GM12878 (cell line): ENCODE measurements around the gene TAS1R2. TPM values are rescaled to one million over a fixed set of nuclear protein-coding genes. Genes with fewer than 3 reads are reported as not detected.

Experiments
- ATAC-seq: fragments of 200-7000 bp; cut with Tn5 transposase; 3 replicates; pipeline ENCODE4 v1.9.1; 2020; ENCODE audit warnings: mild to moderate bottlenecking, moderate library complexity
- BruUV-seq: library from RNA; stranded (reverse); fragments of 400-500 nt; replicated peaks from 2 replicates; lab custom pipeline; 2021; lab: Mats Ljungman, UMichigan
- CTCF ChIA-PET: fragments of 300-600 bp; sonication (Branson Sonifier 250); formaldehyde crosslinking; extraction: SDS; loops from one replicate; lab custom pipeline; 2021; ENCODE audit warnings: inconsistent platforms; lab: Yijun Ruan, JAX
- POLR2A ChIA-PET: fragments of 350-600 bp; formaldehyde crosslinking; extraction: SDS; loops from one replicate; lab custom pipeline; 2021; ENCODE audit warnings: inconsistent platforms; lab: Charles Lee
- RAD21 ChIA-PET: fragments of 300-600 bp; sonication (Branson Sonifier 250); formaldehyde crosslinking; loops from one replicate; lab custom pipeline; 2023; ENCODE audit warnings: antibody characterized with exemption; ENCODE audit not compliant: unreplicated experiment; lab: Charles Lee
- SMC1A ChIA-PET: fragments of 300-600 bp; sonication (Branson Sonifier 250); formaldehyde crosslinking; loops from one replicate; lab custom pipeline; 2023; ENCODE audit not compliant: unreplicated experiment, uncharacterized antibody; lab: Charles Lee
- DNase-seq: peaks from one replicate; pipeline ENCODE4 v3.0.0-alpha.2; 2011; ENCODE audit warnings: low read depth, low spot score
- FAIRE-seq: peaks from 3 replicates; lab custom pipeline; 2011; peaks lifted over from hg19 to GRCh38; lab: Jason Lieb, UNC
- H2AFZ ChIP-seq: 2 replicates; pipeline ENCODE4 v1.6.0; 2011; ENCODE audit warnings: low read depth, low read length, control low read depth; ENCODE audit not compliant: control insufficient read depth
- H3K27ac ChIP-seq: 2 replicates; pipeline ENCODE4 v1.5.1; 2011; ENCODE audit warnings: control low read depth; ENCODE audit not compliant: control insufficient read depth, insufficient read depth
- H3K27me3 ChIP-seq, 2 experiments: replicated peaks in 1 of 2; 2 replicates each; pipeline versions ENCODE4 v1.6.0 to v1.6.1; 2011; ENCODE audit warnings: low read length in 1 of 2; ENCODE audit not compliant: control insufficient read depth in 2 of 2, insufficient read depth in 2 of 2
- H3K36me3 ChIP-seq, 2 experiments: 2 replicates each; pipeline ENCODE4 v1.5.1; 2011; ENCODE audit warnings: low read length in 1 of 2; ENCODE audit not compliant: control insufficient read depth in 2 of 2, insufficient read depth in 2 of 2
- H3K4me1 ChIP-seq: 2 replicates; pipeline ENCODE4 v1.6.1; 2011; ENCODE audit warnings: mild to moderate bottlenecking, low read length, moderate library complexity, mixed read lengths; ENCODE audit not compliant: control insufficient read depth, insufficient read depth
- H3K4me2 ChIP-seq: 2 replicates; pipeline ENCODE4 v1.6.0; 2011; ENCODE audit warnings: control low read depth; ENCODE audit not compliant: control insufficient read depth, insufficient read depth
- H3K4me3 ChIP-seq: fragments of 200-600 bp; sonication (generic); 2 replicates; pipeline ENCODE4 v1.5.1; 2016
- H3K79me2 ChIP-seq: 2 replicates; pipeline ENCODE4 v1.6.0; 2011; ENCODE audit warnings: low read length; ENCODE audit not compliant: control insufficient read depth, insufficient read depth
- H3K9ac ChIP-seq: 2 replicates; pipeline ENCODE4 v1.8.0; 2011; ENCODE audit warnings: low read length, control low read depth, mixed read lengths; ENCODE audit not compliant: control insufficient read depth, insufficient read depth
- H3K9me3 ChIP-seq: replicated peaks from 3 replicates; pipeline ENCODE4 v1.5.1; 2011; ENCODE audit warnings: mild to moderate bottlenecking, low read length; ENCODE audit not compliant: control insufficient read depth, insufficient read depth
- H4K20me1 ChIP-seq: 2 replicates; pipeline ENCODE4 v1.6.0; 2011; ENCODE audit not compliant: control insufficient read depth, insufficient read depth
- BCL3 ChIP-seq: IDR thresholded peaks from 2 replicates; pipeline ENCODE4 v1.6.1; 2011; ENCODE audit warnings: borderline replicate concordance, low read depth, mild to moderate bottlenecking, moderate library complexity, low read length; ENCODE audit not compliant: insufficient read depth, poor library complexity, severe bottlenecking
- BHLHE40 ChIP-seq, 2 experiments: fragments of 450-650 bp in 1 of 2; IDR thresholded peaks; 2 replicates each; pipeline ENCODE4 v1.6.1; 2011 to 2017; ENCODE audit warnings: low read depth in 2 of 2, borderline replicate concordance in 1 of 2, improper control_type of control experiment in 1 of 2, low read length in 1 of 2, mild to moderate bottlenecking in 1 of 2
- BMI1 ChIP-seq: fragments of 450-650 bp; IDR thresholded peaks from 2 replicates; pipeline ENCODE4 v1.6.1; 2016; ENCODE audit warnings: mild to moderate bottlenecking, moderate library complexity, borderline replicate concordance
- CHD1 ChIP-seq: IDR thresholded peaks from 2 replicates; pipeline ENCODE4 v1.6.1; 2012; ENCODE audit warnings: low read depth, low read length, improper control_type of control experiment
- CHD2 ChIP-seq: IDR thresholded peaks from 2 replicates; pipeline ENCODE4 v1.6.1; 2011; ENCODE audit warnings: low read depth, low read length, improper control_type of control experiment, borderline replicate concordance
- EED ChIP-seq: sonication (generic); IDR thresholded peaks from 2 replicates; pipeline ENCODE4 v1.6.1; 2016; ENCODE audit warnings: antibody characterized with exemption, low read depth
- ETV6 ChIP-seq, 2 experiments: fragments of 450-650 bp in 1 of 2; IDR thresholded peaks in 1 of 2; conservative IDR thresholded peaks in 1 of 2; 2 replicates each; pipeline ENCODE4 v1.6.1; 2014; ENCODE audit warnings: antibody characterized with exemption in 1 of 2, borderline replicate concordance in 1 of 2, low read depth in 1 of 2, mild to moderate bottlenecking in 1 of 2, moderate library complexity in 1 of 2
- GATAD2B ChIP-seq: fragments of 450-650 bp; conservative IDR thresholded peaks from 2 replicates; pipeline ENCODE4 v1.6.1; 2017; ENCODE audit warnings: low read depth, mild to moderate bottlenecking, moderate library complexity
- HCFC1 ChIP-seq: fragments of 150-350 bp; IDR thresholded peaks from 2 replicates; pipeline ENCODE4 v1.6.1; 2014; ENCODE audit warnings: low read length
- MTA3 ChIP-seq: IDR thresholded peaks from 2 replicates; pipeline ENCODE4 v1.6.1; 2012; ENCODE audit warnings: low read length, inconsistent platforms, borderline replicate concordance
- MXI1 ChIP-seq: fragments of 150-350 bp; IDR thresholded peaks from 2 replicates; pipeline ENCODE4 v1.6.1; 2011; ENCODE audit warnings: low read depth, mild to moderate bottlenecking, inconsistent platforms, low read length, improper control_type of control experiment
- MYB ChIP-seq: fragments of 150-350 bp; IDR thresholded peaks from 2 replicates; pipeline ENCODE4 v1.6.1; 2014; ENCODE audit warnings: mild to moderate bottlenecking, low read depth, low read length, borderline replicate concordance
- SIN3A ChIP-seq: IDR thresholded peaks from 2 replicates; pipeline ENCODE4 v1.6.1; 2012; ENCODE audit warnings: low read depth, low read length, improper control_type of control experiment
- SMAD1 ChIP-seq: fragments of 450-650 bp; IDR thresholded peaks from 2 replicates; pipeline ENCODE4 v1.6.1; 2018; ENCODE audit warnings: mild to moderate bottlenecking, low read depth; ENCODE audit not compliant: partially characterized antibody
- SMC3 ChIP-seq: IDR thresholded peaks from 2 replicates; pipeline ENCODE4 v1.6.1; 2011; ENCODE audit warnings: low read length, improper control_type of control experiment, borderline replicate concordance
- SP1 ChIP-seq: IDR thresholded peaks from one replicate; pipeline ENCODE4 v1.6.1; 2011; ENCODE audit warnings: low read depth, low read length
- TCF3 ChIP-seq: IDR thresholded peaks from 2 replicates; pipeline ENCODE4 v1.6.1; 2012; ENCODE audit warnings: low read depth, mild to moderate bottlenecking, low read length, borderline replicate concordance; ENCODE audit not compliant: insufficient read depth
- YBX1 ChIP-seq: fragments of 450-650 bp; IDR thresholded peaks from 2 replicates; pipeline ENCODE4 v1.6.1; 2016; ENCODE audit warnings: antibody characterized with exemption
- WGBS: methylation state at CpG from one replicate; pipeline ENCODE4 v1.1.6; 2016; ENCODE audit warnings: low lambda C conversion rate; ENCODE audit not compliant: insufficient replicate concordance, insufficient coverage; ENCODE audit errors: missing lambda C conversion rate; 5-methylcytosine and 5-hydroxymethylcytosine counted together
- in situ Hi-C: fragments of 300-500 bp; cut with MboI; formaldehyde crosslinking; loops from 9 replicates; pipeline ENCODE4 v1.14.3; 2018; ENCODE audit warnings: mixed read lengths
- intact Hi-C: fragments of 100-400 bp; cut with micrococcal nuclease; formaldehyde crosslinking; loops from one replicate; pipeline ENCODE4 v1.14.2; 2022; ENCODE audit not compliant: unreplicated experiment
- polyA plus RNA-seq, 11 experiments: library from polyadenylated mRNA; depleted of rRNA in 4 of 11; unstranded in 6 of 11; stranded (reverse) in 5 of 11; fragments of >200 nt; fragmentation: Nextera tagmentation in 4 of 11; fragmentation: Illumina TruSeq in 1 of 11; extraction: Ambion mirVana in 4 of 11; extraction: Trizol in 1 of 11; gene quantifications; 1 replicate in 1 of 11; 2 replicates in 10 of 11; pipeline versions ENCODE4 v1.2.1 to v1.2.3, GENCODE V29; 2011 to 2016; ENCODE audit warnings: inconsistent platforms in 2 of 11, missing spikeins in 2 of 11, low read depth in 1 of 11
- total RNA-seq, 4 experiments: library from RNA; depleted of rRNA in 3 of 4; stranded (reverse); fragments of >200 nt in 3 of 4; fragmentation: Illumina TruSeq in 1 of 4; extraction: Trizol in 1 of 4; gene quantifications; 2 replicates each; pipeline versions ENCODE4 v1.2.1 to v1.2.3, GENCODE V29; 2013 to 2021
- TF ChIP-seq, protein P1 (sequence below): IDR thresholded peaks from 2 replicates; pipeline ENCODE4 v1.6.1; 2012; ENCODE audit warnings: low read length, inconsistent platforms
- TF ChIP-seq, protein P2 (sequence below): IDR thresholded peaks from 2 replicates; pipeline ENCODE4 v1.6.1; 2011; ENCODE audit warnings: borderline replicate concordance, low read depth, mild to moderate bottlenecking, moderate library complexity, mixed read lengths, low read length; ENCODE audit not compliant: insufficient read depth; ENCODE audit errors: extremely low read length

TAS1R2 gene
- total and polyA plus RNA-seq, 10 of the 15 experiments (the other 5 are each of a cell fraction or from before 2014, with no cell fraction given), result not detected

GRCh38 chr1:18881642-18882431 is 22.4 kb upstream of the TAS1R2 start:
- H2AFZ ChIP-seq, result no peak overlapping the region
- FAIRE-seq (no peak), ATAC-seq (no peak)
- WGBS, result 73% methylated on average over 22 of the region's 24 CpGs
- no peak overlapping the region for H3K27ac ChIP-seq
- no peaks in the 10 kb centered on the region for H3K4me1 ChIP-seq
- no TSS peak for BruUV-seq
- CTCF ChIA-PET, result interaction anchor here (1.4 kb wide), 1 partner anchor 31 kb away, joined by 3 read pairs; no protein-coding TSS in a partner anchor
- H3K4me2 ChIP-seq, result no peak overlapping the region
- H4K20me1 ChIP-seq, result no peaks in the 10 kb centered on the region
- TF ChIP-seq GATAD2B (no peak), SP1 (no peak), SMAD1 (no peak), TCF3 (no peak), BCL3 (no peak), MYB (no peak), YBX1 (no peak), MXI1 (no peak), MTA3 (no peak), BHLHE40 (IDR thresholded peaks at IDR 0.05; ENCODE audit: borderline replicate concordance in 1 of 2, low read depth in 2 of 2, low read length in 1 of 2) (no peak), CHD2 (no peak), SMC3 (no peak), ETV6 (conservative IDR thresholded peaks at IDR 0.05 in 1 of 2, IDR thresholded peaks at IDR 0.05 in 1 of 2; ENCODE audit: borderline replicate concordance in 1 of 2, low read depth in 1 of 2) (no peak), HCFC1 (no peak), CHD1 (no peak), EED (no peak), BMI1 (no peak), SIN3A (no peak)
- TF ChIP-seq, protein P1, sequence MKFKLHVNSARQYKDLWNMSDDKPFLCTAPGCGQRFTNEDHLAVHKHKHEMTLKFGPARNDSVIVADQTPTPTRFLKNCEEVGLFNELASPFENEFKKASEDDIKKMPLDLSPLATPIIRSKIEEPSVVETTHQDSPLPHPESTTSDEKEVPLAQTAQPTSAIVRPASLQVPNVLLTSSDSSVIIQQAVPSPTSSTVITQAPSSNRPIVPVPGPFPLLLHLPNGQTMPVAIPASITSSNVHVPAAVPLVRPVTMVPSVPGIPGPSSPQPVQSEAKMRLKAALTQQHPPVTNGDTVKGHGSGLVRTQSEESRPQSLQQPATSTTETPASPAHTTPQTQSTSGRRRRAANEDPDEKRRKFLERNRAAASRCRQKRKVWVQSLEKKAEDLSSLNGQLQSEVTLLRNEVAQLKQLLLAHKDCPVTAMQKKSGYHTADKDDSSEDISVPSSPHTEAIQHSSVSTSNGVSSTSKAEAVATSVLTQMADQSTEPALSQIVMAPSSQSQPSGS, result no peak
- TF ChIP-seq, protein P2, sequence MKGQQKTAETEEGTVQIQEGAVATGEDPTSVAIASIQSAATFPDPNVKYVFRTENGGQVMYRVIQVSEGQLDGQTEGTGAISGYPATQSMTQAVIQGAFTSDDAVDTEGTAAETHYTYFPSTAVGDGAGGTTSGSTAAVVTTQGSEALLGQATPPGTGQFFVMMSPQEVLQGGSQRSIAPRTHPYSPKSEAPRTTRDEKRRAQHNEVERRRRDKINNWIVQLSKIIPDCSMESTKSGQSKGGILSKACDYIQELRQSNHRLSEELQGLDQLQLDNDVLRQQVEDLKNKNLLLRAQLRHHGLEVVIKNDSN, result no peak
- TF ChIP-seq, all 136 proteins: peak for 0
- no peak overlapping the region for H3K4me3 ChIP-seq
- no peaks in the 10 kb centered on the region for H3K9me3 ChIP-seq
- peaks cover 0 to 2% of the 10 kb centered on the region in 2 experiments; a peak in 2 of 4 replicates for H3K36me3 ChIP-seq
- ChIA-PET POLR2A (no interaction called here), SMC1A (no interaction called here), RAD21 (no interaction called here)
- no peaks in the 10 kb centered on the region for H3K27me3 ChIP-seq
- no peak overlapping the region for H3K9ac ChIP-seq
- H3K79me2 ChIP-seq, result no peaks in the 10 kb centered on the region
- in situ Hi-C loops, result no loop called here
- no peak for DNase-seq
- intact Hi-C loops, result no loop called here
